GM12892 (cell line): ENCODE results near the gene SEC61G.

Experiments
- DNase-seq: peaks from one replicate; pipeline ENCODE4 v3.0.0; 2011; ENCODE audit not compliant: insufficient read length
- FAIRE-seq: peaks from 2 replicates; lab custom pipeline; 2011; peaks lifted over from hg19 to GRCh38; lab: Jason Lieb, UNC
- POLR2A ChIP-seq: IDR thresholded peaks from 2 replicates; pipeline ENCODE4 v1.6.1; 2011; ENCODE audit warnings: low read depth, low read length, control low read depth
- POLR2AphosphoS5 ChIP-seq: IDR thresholded peaks from 2 replicates; pipeline ENCODE4 v1.6.1; 2011; ENCODE audit warnings: low read depth, low read length, control low read depth
- TAF1 ChIP-seq: IDR thresholded peaks from 2 replicates; pipeline ENCODE4 v1.6.1; 2011; ENCODE audit warnings: low read depth, mild to moderate bottlenecking, control low read depth, low read length, borderline replicate concordance

Gene SEC61G

DNA sequence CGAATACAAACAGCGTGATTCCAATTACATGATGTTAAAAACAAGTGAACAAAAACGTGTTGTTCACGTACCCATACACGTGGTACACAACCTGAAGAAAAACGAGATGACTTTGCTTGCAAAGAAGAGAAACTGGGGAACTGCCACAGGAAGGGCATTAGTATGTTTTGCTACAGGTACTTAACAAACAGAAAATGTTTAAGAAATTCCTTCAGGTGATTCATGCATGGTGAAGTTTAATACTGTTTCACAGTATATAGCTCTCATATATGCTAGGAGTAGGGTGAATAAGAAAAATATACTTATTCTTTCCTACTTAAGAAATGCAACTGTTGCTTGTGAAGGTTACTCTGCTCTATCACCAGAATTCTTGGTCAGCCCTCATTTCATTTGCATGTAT lies 9.8 kb downstream of the SEC61G start:
- DNase-seq = no peak
- TF ChIP-seq POLR2A (no peak), POLR2AphosphoS5 (no peak), TAF1 (no peak)
- FAIRE-seq = no peak

DNA sequence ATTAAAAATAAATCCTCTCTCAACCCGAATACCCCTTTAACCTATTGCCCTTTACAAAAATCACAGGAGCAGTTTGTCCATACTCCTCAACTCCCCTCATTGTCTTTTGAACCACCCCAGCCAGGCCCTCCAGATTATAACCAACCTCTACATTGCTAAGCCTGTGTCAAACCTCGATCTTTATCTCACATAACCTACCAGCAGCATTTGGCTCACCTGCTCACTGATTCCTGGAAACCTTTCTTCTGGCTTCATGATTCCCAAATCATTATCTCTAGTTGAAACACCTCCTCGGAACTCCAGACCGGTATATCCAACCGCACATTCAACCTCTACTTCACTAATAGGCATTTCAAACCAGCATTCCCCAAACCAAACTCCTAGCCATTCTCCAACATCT lies 11.8 kb downstream of the SEC61G start:
- TF ChIP-seq POLR2A (no peak), TAF1 (no peak), POLR2AphosphoS5 (no peak)
- DNase-seq (no peak), FAIRE-seq (no peak)

DNA sequence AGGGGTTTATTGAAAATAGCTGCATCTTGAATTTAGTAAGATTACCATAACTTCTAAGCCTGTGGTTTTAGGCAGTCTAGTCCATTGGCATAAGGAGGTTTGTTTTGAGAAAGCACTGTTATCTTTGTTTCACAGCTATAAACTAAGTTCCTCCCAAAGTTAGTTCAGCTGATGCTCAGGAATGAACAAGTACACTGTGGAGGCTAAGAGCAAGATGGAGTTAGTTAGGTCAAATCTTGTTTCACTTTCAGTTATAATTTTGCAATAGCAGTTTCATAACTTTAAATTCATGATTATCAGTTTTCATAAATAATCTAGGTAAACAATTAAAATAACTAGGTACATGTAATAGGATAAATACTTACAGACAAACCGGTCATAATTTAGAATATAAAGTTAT lies 15.4 kb downstream of the SEC61G start:
- DNase-seq = no peak
- FAIRE-seq = no peak
- no peak for TF ChIP-seq TAF1

DNA sequence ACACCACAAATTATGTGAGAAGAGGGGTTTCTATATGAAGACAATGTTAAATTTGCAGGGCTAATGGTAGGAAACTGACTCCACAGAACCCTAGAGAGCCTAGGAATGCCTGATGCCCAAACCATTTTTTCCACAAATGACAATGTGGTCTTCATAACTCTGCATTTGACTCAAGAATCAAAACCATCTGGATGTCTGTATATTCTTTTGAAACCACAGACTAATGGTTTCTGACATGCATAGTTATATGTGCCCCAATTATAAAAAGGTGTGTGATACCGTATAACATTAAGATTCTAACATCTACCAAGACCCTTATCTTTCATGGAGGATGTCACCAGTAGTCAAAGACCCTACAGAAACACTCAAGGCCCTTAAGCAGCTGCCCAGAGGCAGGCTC lies 20.3 kb downstream of the SEC61G start:
- FAIRE-seq = no peak
- no peak for TF ChIP-seq POLR2A
- no peak for TF ChIP-seq TAF1
- TF ChIP-seq POLR2AphosphoS5 = no peak
- DNase-seq = no peak

DNA sequence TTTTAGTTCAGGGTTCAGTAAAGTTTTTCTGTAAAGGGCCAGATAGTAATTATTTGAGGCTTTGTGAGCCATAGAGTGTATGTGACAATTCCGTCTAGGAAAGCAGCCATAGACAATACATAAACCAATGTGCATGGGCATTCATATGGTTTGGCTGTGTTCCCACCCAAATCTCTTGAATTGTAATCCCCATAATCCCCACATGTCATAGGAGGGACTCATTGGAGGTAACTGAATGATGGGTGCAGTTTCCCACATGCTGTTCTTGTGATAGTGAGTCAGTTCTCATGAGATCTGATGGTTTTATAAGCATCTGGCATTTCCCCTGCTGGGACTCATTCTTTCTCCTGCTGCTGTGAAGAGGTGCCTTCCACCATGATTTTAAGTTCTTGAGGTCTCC lies 29.9 kb downstream of the SEC61G start:
- FAIRE-seq (no peak), DNase-seq (no peak)
- TF ChIP-seq POLR2A (no peak), TAF1 (no peak), POLR2AphosphoS5 (no peak)

DNA sequence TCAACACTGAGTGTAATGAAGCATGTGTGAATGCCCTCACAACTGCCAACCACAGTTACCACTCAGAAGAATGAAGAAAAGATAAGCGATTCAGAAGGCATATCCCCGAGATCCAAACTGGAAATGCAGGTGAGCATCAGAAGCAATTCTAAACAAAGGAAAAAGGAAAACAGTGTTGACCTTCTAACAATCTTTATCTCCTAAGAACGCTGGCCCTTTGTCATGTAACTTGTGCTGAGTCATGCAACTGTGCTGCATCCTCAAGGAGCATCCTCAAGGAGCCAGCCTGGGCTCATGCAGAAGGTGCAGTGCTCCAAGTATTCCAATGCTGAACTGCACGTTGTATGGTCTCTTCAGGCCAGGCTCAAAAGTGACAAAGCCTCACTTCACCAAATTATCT lies 30.6 kb downstream of the SEC61G start:
- FAIRE-seq = no peak
- DNase-seq = no peak
- TF ChIP-seq TAF1 = no peak

DNA sequence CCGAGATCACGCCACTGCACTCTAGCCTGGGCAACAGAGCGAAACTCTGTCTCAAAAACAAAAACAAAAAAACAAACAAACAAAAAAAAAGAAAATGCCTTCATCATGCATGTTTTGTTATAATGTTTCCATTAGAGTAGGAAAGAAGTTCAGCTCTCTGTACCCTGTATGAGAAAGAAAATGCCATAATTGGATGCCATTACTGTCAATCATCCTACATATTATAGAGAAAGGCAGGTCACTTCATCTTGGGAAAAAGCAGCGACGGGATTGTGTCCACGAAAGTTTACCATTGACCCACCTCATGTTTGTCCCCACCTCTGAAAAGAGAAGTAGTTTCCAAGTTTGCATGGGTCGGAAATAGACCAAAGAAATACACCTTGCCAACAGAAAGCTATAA lies 33.8 kb downstream of the SEC61G start:
- TF ChIP-seq TAF1 (no peak), POLR2A (no peak), POLR2AphosphoS5 (no peak)

DNA sequence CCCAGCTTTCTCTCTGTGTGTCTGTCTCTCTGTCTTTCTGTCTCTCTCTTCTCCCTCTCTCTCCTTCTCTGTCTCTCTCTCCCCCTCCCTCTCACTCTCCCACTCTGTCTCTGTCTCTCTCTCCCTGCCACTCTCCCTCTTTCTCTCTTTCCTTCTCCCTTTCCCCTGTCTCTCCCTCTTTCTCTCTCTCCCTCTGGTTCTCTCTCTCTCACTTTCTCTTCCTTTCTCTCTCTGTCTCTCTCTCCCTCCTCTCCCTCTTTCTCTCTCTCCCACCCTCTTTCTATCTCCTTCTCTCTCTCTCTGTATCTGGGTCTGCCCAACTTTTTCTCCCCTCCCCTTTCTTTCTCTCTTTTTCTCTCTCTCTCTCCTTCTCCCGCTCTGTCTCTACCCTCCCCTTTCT lies 36.5 kb downstream of the SEC61G start:
- FAIRE-seq (no peak), DNase-seq (no peak)
- no peak for TF ChIP-seq POLR2AphosphoS5
- TF ChIP-seq POLR2A = no peak
- TF ChIP-seq TAF1 = no peak

More for the DNA sequence above, 33.8 kb downstream of the SEC61G start:
- no peak for FAIRE-seq
- no peak for DNase-seq

DNA sequence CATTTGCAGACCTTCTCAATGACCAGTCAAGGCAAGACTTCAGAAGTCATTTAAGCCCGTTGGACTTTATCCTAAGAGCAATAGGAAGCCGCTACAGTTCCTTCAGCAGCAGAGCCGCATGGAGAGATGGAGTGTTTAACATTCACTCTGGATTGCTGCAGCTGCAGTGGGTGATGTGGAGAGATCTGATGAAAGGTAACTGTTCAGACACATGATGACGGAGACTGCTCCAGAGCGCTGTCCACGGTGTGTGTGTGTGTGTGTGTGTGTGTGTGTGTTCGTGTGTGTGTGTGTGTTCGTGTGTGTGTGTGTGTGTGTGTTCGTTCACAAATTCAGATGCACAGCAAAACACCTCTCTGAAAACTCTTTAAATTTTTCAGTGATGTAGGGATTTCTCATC lies 37.0 kb downstream of the SEC61G start:
- TF ChIP-seq POLR2AphosphoS5 (no peak), TAF1 (no peak), POLR2A (no peak)
- FAIRE-seq = no peak

DNA sequence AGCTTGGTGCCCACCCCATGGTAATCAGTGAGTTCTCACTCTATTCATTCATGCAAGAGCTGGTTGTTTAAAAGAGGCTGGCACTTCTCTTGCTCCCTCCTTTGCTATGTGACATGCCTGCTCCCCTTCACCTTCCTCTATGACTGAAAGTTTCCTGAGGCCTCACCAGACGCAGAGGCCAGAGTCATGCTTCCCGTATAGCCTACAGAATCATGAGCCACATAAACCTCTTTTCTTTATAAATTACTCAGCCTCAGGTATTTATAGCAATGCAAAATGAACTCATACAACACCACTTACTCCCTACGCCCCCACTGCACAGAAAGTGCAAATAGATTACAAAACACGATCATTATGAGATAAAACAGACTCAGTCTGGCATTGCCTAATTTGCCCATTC lies 39.0 kb downstream of the SEC61G start:
- FAIRE-seq = no peak

More for the DNA sequence above, 37.0 kb downstream of the SEC61G start:
- DNase-seq = no peak

DNA sequence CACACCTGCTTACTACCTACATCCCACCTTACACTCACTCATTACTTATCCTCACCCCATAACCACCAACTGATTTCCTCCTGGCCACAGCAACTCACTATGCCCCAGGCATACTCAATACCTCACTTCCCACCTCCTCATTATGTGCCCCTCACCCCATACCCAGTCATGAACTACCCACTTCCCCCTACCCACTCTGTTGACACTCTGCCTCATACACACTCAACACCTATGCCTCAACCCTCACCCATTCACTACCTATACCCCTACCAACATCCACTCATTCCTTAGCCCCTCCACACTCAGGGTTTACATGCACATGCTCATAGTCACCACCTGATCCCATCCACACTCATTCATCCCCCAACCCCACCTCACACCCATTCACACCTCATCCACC lies 39.6 kb downstream of the SEC61G start:
- TF ChIP-seq POLR2AphosphoS5 (no peak), POLR2A (no peak), TAF1 (no peak)
- no peak for DNase-seq
- no peak for FAIRE-seq

More for the DNA sequence above, 39.0 kb downstream of the SEC61G start:
- TF ChIP-seq POLR2AphosphoS5 (no peak), TAF1 (no peak), POLR2A (no peak)
- DNase-seq = no peak

DNA sequence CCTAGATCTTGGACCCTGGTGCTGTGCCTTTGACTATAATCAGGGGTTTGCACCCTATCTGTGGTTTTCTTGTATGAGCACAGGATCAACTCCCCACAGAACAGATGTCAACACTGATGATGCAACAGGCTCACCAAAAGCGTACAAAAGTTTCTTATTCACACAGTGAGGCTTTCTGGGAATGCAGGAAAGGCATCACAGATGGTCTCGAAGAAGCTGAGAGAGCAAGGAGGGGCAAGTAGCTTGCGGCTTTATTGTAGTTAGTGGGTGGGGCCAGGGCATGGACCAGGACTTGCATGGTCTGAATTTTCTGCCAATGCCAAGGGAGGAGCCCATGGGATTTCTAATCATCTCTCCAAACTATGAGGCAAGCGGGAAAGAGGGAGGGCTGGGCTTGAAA lies 46.2 kb downstream of the SEC61G start:
- DNase-seq (no peak), FAIRE-seq (no peak)
- TF ChIP-seq POLR2AphosphoS5 = no peak
- TF ChIP-seq TAF1 = no peak
- no peak for TF ChIP-seq POLR2A
